Measurements from ENCODE around the gene LCT.
A peak's percentile ranks its signal among the peaks of the same experiment; 100 is the strongest.
"Not testable (repeated sequence)": the region's sequence is repeated elsewhere in the genome, so short reads cannot be mapped to it uniquely, and the experiment has no call there.

The LCT gene

GRCh38 chr2:135836596-135837270, at the start of gene LCT:
Gene LCT, minus strand, starts transcription at chr2:135837184. Its CDS starts 15 bp downstream, at chr2:135837169.
- no peak for DNase-seq

- DNase-seq, result no peak
These were observed 48.7 kb upstream of the LCT start for GRCh38 chr2:135885709-135886108.

- no peak for DNase-seq
These were observed 45.4 kb upstream of the LCT start for GRCh38 chr2:135882415-135882814.

- not testable (repeated sequence) for DNase-seq
These were observed 39.8 kb upstream of the LCT start for GRCh38 chr2:135876770-135877169.

- peak; percentile 99 for DNase-seq
These were observed 39.2 kb upstream of the LCT start, which contains the start of gene MCM6 for GRCh38 chr2:135876066-135876711. Gene MCM6, minus strand, starts transcription at chr2:135876443. Its CDS starts 78 bp downstream, at chr2:135876365.

GRCh38 chr2:135875491-135876065, 38.6 kb upstream of the LCT start:
- peak; percentile 67 for DNase-seq

GRCh38 chr2:135874777-135875365, 37.9 kb upstream of the LCT start:
- no peak for DNase-seq

- DNase-seq, result no peak
These were observed 33.6 kb upstream of the LCT start for GRCh38 chr2:135870571-135870970.

- DNase-seq, result no peak
These were observed 26.2 kb upstream of the LCT start for GRCh38 chr2:135863233-135863632.

- DNase-seq, result no peak
These were observed 25.7 kb upstream of the LCT start for GRCh38 chr2:135862718-135863117.

- DNase-seq, result no peak
These were observed 16.4 kb upstream of the LCT start for GRCh38 chr2:135853401-135853800.

- DNase-seq, result no peak
These were observed 14.9 kb upstream of the LCT start for GRCh38 chr2:135851858-135852257.

- no peak for DNase-seq
These were observed 14.1 kb upstream of the LCT start for GRCh38 chr2:135850892-135851668.

- DNase-seq, result no peak
These were observed 12.1 kb upstream of the LCT start for GRCh38 chr2:135849087-135849486.

GRCh38 chr2:135845997-135846396, 9.0 kb upstream of the LCT start:
- no peak for DNase-seq

- DNase-seq, result no peak
These were observed 8.3 kb upstream of the LCT start for GRCh38 chr2:135845257-135845656.

- DNase-seq, result no peak
These were observed 7.4 kb upstream of the LCT start for GRCh38 chr2:135844301-135844895.

- DNase-seq, result no peak
These were observed 6.7 kb upstream of the LCT start for GRCh38 chr2:135843671-135844070.

- DNase-seq, result no peak
These were observed 3.6 kb upstream of the LCT start for GRCh38 chr2:135840601-135841000.

GRCh38 chr2:135839713-135840112, 2.7 kb upstream of the LCT start:
- DNase-seq, result peak; percentile 77

GRCh38 chr2:135838502-135838901, 1.5 kb upstream of the LCT start:
- no peak for DNase-seq

GRCh38 chr2:135832891-135833290, 4.1 kb downstream of the LCT start:
- no peak for DNase-seq

All from EL (cell line).